HTERT RPE-1 (cell line): ENCODE results near the gene GPC5.

ENCODE experiments used
- in situ Hi-C: fragments of 300-500 bp; cut with MboI; formaldehyde crosslinking; loops from 4 replicates; pipeline ENCODE4 v1.14.3; 2020; ENCODE audit warnings: low sequenced_read_pairs

The GPC5 gene

DNA sequence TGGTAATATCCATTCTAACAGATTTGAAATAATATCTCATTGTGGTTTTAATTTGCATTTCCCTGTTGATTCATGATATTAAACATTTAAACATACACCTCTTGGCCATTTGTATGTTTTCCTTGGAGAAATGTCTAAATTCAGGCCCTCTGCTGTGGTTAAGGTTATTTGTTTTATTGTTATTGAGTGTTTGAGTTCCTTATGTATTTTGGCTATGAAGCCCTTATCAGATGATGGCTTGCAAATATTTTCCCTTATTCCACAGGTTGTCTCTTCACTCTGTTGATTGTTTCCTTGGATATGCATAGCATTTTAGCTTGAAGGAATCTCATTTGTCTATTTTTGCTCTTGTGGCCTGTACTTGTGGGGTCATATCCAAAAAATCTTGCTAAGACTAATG lies 303.6 kb downstream of the GPC5 start:
- in situ Hi-C loops: no loop called here

DNA sequence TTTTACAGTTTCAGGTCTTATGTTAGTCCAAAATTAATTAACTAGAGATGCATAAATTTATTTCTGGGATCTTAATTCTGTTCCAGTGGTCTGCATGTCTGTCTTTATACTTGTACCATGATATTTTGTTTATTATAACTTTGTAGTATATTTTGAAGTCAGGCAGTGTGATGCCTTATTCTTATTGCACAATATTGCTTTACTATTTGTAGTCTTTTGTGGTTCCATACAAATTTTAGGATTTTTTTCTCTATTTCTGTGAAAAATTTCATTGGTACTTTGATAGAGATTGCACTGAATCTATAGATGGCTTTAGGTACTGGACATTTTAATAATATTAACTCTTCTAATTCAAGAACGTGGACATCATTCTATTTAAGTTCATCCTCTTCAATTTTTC lies 304.0 kb downstream of the GPC5 start:
- in situ Hi-C loops: no loop called here

DNA sequence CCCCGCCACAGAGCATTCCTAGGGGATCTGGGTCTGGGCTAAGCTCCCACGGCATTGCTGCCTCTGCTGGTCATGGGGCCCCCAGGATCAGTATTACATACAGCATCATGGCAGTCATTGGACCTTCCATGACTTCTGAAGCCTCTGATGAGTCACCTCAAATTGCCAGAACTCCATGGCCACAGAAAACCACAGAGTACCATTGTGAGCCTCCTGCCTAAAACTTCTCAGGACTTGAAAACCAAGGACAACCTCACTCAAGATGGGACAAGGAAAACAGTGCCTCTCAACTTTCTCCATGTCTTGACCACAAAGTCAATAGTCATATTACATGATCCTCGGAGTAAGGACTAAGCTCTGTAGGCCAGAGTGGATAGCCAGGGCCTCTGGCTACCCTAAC lies 306.0 kb downstream of the GPC5 start:
- in situ Hi-C loops: no loop called here

DNA sequence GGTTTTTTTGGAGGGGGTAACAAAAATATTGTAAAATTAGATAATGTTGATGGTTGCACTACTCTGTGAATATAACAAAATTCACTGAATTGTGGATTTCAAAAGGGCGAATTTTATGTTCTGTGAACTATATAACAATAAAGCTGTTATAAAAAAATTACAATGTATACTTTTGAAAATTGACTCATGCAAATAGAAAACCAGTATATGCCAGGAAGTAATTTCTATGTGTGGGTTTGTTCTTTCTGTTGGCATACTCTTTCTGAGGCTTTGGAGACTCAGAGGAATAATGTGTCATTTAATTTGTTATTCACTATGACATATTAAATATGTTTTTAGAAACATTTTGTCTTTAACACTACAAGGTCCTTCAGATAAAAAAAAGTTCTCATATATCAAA lies 310.1 kb downstream of the GPC5 start:
- in situ Hi-C loops: no loop called here

DNA sequence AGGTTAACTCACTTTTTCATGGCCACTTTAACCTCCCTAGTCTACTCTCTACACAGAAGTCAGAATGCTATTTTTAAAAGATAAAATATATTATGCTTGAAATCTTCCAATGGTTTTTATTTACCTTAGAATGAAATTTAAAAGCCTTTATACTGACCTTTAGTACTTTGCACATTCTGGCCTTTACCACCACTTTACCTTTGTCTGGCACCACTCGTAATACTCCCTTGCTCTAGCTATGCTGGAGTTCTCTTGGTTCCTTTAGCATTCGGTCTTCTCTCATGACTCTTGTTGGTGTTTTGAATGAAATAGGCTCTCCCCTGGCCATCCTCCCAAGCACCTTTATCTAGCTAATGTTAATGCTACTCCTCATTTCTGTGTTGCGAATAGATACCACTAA lies 310.8 kb downstream of the GPC5 start:
- in situ Hi-C loops: no loop called here

DNA sequence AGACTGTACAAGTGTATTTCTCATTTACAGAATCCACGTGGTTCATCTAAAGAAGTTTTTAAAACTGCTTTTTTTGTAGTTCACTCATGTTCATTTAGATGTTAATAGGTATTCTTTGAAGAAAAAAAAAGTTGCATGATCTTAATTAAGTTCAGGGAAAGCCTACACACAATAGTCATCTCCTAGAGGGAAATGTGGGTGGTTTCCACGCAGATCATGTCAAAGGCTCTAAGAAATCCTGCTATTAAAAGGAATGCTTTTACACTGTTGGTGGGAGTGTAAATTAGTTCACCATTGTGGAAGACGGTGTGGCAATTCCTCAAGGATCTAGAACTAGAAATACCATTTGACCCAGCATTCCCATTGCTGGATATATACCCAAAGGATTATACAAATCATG lies 312.3 kb downstream of the GPC5 start:
- in situ Hi-C loops: no loop called here

DNA sequence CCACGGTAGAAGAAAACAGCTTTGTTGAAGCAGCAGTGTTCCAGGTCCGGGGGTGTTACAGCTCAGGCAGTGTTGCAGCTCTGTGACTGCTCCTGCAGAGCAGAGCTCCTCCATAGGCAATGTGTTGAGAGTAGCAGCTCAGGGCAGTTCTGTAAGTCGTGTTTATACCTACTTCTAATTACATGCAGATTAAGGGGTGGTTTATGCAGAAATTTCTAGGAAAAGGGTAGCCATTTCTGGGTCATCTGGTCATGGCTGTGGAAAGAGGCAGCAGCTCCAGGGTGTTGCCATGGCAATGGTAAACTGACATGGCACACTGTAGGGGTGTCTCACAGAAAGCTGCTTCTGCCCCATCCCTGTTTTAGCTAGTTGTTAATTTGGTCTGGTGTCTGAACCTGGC lies 316.4 kb downstream of the GPC5 start:
- in situ Hi-C loops: no loop called here

DNA sequence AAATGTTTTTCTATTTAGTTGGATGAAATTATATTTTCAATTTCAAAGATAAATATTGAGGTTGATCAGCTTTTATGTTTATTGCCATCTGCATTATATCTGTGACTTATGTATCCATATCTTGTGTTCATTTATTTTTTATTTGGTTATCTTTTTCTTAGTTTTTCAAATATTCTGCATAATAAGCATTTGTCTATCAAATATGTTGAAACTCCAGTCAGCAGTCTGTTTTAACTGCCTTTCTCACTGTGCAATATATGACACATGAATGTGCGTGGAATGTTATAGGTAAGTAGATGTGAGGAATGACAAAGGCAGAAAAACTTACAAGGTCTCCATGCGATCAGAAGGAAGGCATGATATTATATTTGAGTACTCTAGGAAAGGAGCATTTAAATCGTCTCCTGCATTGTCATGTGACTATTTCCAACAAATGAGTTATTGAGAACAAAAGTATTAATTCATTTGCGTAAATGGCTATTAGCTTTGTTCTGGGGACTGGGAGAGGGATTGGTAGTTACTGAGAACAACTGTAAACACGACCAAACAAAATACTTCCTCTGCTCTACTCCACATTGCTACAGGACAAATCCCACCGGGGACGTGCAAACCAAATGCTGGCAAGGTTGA lies 318.1 kb downstream of the GPC5 start:
- in situ Hi-C loops: no loop called here

DNA sequence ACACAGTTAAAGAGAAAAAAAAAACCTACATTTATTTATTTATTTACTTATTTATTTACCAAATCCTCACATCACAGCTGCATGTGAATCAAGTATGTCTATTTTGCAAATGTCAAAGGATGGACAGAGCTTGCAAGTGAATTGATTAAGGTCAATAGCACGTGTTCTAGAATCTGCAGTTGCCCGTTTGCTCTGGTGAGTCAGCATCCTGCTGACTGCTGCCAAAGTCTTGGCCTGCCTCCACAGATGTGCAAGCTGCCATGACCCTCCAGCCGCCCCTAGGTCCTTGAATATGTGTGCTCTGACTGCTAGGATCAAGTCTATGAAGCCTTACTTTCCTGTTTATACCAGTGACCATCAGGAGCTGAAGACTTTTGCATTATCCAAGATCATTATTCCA lies 320.6 kb downstream of the GPC5 start:
- in situ Hi-C loops: no loop called here

DNA sequence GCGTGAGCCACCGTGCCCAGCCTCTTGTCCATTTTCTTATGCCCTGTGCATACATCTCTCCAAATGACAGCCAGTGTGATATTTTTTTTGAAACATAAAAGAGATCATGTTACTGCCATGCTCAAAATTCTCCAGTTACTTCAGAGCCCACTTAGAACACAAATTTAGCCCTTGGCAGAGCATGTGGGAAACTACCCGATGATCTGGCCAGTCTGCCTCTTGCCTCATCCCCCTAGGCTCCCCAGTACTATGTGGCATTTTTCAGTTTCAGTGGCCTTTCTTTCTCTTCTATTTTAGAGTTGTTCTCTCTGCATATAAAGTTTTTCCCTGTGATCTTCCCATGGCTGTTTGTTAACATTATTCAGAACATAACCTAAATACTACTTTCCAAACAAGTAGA lies 323.0 kb downstream of the GPC5 start:
- in situ Hi-C loops: no loop called here

DNA sequence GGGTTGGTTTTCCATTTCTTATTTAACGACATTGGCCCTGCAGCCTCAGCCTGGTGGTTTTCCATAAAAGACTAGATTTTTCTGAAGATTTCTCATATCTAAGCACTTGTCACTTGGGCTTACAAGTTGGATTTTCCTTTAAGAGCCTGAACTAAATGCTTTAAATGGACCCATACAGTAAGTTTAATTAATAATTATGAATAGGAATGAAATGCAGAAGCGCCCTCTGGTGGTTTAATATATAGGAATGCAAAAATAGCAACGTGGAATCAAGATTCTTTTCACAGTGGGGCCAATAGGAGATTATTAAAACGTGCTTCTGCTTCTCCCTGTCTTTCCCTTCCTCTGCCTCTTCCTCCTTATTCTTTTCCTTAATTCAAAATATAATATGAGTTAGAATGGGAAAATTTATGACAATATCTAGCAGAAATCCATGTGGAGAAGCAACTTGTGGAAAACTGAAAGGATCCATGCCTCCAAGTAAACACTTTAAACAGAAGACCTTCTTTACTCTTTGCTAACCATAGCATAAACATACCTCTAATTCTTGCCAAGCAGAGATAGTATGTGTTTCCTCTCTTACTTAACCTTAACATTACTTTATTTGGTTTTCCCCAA lies 324.0 kb downstream of the GPC5 start:
- in situ Hi-C loops: no loop called here

DNA sequence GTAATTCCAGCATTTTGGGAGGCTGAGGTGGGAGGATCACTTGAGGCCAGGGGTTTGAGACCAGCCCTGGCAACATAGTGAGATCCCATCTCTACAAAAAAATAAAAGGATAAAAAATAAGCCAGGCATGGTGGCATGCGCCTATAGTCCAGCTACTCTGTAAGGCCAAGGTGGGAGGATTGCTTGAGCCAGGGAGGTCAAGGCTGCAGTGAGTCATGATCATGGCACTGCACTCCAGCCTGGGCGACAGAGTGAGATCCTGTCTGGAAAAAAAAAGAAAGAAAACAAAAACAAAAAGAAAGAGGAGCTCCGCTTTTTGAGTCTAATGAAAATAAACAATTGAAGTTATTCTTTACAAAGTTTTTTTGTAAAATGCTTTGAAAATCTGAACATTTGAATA lies 326.2 kb downstream of the GPC5 start:
- in situ Hi-C loops: no loop called here

DNA sequence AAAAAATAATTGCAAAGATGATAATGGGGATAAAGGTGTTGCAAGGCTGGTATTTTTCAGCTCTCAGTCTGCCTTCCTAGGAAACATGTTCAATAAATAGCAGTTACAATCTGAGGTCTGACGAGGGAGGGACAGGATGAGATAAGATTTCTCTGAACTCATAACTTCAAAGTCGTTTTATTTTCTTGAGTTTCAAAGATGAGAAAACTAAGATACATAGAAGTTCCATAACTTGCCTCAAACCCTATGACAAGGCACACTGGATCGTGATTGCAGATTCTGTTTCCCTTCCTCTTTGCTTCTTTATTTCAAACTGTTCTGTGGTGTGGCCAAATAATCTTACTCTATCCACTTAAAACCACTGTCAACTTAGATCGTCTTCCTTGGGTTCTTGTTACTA lies 327.2 kb downstream of the GPC5 start:
- in situ Hi-C loops: no loop called here

DNA sequence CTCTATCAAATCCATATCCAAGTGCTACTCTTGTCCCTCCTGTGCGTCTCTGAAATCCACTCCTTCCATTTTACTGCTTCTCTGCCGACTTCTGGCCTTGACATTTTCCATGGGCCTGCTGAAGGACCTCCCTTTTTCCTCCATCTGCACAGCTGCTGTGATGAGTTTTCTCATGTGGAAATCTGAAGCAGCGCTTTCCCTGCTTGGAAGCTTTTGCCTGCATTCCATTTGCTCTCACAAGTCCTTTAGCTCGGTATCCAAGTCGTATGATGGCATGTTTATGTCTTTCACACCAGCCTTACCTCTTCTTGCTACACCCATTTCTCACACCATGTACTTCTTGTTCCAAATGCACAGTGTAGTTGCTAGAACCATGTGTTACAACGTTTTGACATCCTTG lies 328.2 kb downstream of the GPC5 start:
- in situ Hi-C loops: no loop called here

DNA sequence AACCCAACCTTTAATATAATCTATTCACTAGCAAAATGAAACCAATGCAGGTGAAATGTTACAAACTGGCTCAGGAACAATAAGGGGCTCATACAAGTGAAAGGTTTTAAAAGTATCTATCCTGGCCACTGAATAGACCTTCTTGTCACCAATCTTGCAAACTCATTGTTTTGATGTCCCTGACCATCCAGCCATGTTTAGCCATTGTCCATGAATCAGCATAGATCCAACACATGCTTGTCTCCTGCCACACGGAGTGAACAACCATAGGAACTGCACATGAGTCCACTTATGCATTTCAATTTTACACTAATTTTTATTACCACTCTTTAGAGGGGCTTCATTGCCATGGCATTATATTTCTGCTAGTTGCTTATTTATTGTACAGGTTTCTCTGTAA lies 331.4 kb downstream of the GPC5 start:
- in situ Hi-C loops: no loop called here

DNA sequence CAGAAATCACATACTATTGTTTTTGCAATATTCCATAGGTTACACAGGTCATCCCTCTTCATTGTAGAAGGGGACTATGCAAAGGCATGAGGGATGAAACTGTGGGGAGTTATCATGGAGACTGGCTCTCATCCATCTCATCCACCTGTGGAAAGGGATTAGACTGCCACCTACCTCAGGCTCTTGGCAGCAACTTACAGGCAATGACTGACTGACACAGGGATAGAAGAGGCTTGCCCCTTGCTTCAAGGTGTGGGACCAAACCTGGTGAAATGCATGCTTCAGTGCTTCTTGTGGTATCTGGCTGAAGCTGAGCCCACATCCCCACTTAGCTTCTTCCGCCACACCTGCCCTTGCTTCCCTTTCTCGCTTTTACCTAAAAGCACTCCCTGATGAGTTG lies 341.3 kb downstream of the GPC5 start:
- in situ Hi-C loops: no loop called here

DNA sequence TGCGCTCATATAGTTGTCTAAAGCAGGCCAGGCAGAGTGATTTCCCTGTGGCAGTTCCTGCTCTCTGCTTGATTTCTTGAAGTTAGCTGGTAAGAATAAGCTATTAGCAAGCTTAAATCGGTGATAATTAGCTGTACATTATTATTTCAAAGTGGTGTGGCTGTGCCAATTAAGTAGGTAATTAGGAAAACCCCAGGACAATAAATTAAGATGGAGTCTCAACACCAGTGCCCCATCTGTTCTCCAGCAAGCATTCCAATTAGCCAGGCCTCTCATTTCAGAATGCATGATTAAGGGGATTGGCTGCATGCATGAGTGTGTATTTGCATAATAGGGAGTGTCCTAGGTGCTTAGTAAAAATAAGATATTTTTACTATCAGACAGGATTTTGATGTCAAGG lies 342.3 kb downstream of the GPC5 start:
- in situ Hi-C loops: no loop called here

DNA sequence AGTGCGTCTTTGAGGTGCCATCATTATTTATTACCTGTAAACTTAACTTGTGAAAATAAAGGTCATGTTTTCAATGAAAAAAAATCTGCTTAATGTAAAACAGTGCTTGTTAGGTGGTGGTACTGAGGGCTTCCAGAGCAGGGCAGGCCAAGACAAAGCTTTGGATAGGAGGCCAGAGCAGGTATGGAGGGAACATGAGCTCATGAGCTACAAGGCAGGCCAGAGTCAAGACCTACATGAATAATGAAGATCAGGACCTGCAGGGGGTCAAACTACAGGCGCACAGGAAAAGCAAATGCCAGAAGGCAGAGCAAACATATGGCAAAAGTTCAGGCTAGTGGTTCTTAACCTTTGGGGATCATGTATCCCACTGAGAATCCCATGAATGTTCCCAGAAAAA lies 343.5 kb downstream of the GPC5 start:
- in situ Hi-C loops: no loop called here

DNA sequence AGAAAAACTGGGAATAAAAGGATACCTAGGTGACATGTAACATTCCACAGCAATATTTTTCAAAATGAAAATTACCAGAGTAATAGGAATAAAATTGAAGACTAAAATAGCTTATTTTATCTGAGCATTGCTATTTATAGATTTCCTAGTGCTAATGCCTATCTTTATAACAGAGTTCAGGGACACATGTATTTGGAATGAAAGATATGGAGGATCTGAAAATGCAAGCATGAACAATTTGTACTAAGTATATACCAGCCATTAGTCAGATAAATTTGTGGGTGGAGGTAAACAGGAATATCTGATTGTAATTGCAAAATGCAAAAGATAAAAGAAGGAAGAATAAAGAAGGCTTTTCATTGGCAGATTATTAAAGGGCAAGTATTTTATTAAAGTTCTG lies 345.9 kb downstream of the GPC5 start:
- in situ Hi-C loops: no loop called here

DNA sequence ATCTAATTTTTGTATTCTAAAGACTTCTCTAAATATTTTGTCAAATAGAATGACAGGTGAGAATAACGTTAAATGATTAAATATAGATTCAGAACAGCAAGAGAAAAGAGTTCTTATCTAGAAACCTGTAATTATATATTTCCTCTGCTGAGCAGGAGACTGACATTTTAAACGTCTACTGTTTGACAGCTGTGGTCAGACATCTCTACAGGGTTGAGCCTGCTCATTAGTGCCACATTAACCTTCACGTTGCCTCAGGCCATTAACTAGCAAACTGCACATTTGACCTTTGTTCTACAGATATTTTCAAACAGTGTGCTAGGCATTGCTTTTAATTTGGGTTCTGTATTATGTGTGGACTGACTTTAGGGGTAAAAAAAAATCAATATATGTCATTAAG lies 347.5 kb downstream of the GPC5 start:
- in situ Hi-C loops: no loop called here

DNA sequence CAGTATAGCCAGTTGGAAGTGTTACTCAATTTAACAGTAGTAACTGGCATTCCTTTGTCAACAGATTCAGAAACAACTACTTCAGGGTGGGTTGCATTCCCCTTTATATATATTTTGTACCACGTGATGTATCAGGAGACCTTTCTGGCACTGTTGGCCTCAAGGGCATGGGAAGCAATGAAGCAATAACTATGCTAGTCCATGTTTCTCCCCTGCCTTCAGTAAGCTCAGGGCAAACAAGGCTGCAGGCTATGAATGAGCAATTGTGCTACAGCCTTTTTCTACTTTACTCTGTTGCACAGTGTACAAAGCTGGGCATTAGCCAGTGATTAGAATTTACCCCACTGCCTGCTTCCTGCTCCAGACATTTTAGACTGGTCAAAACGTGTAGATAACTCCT lies 348.8 kb downstream of the GPC5 start:
- in situ Hi-C loops: no loop called here

DNA sequence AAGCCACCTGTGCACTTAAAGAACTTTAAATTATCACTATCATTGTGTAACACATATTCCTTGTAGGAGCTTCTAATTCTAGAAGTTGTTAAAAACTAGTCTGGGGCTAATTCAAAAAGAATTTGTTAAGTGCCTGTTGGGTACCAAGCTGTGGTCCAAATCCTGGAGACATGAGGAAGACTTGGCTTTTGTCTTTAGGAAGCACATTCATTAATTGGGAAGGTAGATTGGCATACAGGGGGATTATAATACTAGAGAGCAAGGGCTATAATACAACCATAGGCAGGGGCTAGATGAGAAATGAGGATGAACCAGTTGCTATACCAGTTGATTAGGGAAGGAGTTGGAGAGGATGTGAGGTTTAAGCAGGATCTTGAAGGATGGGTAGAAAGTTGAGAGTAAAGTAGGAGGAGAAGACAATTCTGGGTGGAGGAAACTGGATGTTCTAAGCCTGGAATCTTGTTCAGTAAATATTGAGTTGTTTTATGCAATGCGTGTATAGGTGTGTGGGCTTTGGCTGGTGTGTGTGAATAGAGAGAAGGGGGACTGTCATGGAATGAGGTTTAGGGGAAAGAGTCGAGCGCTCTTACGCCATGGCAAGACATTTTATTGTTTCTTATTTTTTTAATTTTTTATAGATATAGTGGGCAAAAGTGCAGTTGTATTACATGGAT lies 350.1 kb downstream of the GPC5 start:
- in situ Hi-C loops: no loop called here

DNA sequence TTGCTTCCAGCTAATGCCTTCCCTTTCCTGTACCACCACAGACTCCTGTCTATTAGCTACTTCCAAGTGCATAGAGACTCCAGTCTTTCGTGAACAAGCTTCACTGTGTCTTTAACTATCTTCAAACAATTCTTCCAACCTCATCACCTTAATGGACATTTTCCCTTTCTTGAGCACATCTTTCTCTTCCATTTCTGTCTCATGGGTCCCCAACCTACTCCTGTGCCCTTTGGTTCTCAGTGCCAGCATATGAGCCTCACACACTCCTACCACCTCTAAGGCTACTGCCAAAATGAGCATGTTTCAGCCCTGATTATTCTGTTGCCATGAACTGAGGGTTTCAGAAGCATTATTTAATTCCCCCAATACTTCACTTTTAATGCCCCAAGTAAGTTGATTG lies 360.3 kb downstream of the GPC5 start:
- in situ Hi-C loops: no loop called here
